ENCODE results near the gene SAMD8.
"Not testable (repeated sequence)": the region's sequence is repeated elsewhere in the genome, so short reads cannot be mapped to it uniquely, and the experiment has no call there.

SAMD8 gene

DNA sequence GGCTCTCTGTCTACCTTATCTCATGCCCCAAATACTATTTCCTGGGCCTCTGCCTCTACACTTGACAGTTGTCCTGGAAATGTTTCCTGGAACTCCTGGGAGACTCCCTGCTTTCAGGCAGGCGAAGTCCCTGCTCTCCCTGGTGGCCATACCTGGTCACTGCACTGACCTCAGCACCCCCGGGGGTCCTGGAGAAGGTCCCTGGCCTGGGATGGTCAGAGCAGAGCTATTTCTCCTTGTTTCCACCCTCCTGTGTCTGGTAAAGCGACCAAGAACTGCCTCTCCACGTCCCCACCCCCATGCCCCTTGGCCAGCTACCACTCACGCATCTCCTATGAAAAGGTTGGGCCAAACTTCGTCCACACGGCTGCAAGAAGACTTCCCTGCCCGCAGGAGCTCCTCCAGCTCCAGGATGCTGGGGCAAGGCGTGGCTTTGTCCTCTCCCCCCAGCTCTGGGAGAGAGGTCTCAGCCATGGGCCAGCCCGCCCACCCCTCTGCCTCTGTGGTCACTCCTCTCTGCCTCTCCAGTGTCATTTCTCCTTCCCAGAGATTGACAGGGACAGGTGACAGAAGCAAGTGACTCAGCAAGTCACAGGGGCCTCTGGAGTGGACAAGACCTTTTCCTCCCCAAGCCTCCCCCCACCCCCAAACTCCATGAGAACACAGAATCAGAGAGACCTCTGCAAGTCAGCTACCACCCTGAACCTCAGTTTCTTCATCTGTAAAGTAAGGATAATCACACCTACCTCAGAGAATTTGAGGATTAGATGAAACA, 2.6 kb upstream of the SAMD8 start:
- DNase-seq, result no peak

DNA sequence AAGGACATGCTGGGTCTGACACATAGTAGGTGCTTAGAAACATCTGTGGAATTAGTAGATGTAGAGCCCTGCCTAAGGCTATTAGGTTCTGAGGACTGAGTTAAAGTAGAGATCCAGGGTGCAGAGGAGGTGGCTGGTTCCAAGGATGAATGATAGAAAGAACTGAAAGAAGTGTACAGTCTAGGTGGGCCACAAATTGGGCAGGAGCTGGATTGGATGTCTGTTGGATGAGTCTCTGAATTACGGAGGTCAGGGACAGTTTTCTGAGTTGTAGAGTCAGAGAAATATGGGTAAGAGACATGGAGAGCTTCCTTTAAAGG, 2.0 kb upstream of the SAMD8 start:
- DNase-seq, result no peak

DNA sequence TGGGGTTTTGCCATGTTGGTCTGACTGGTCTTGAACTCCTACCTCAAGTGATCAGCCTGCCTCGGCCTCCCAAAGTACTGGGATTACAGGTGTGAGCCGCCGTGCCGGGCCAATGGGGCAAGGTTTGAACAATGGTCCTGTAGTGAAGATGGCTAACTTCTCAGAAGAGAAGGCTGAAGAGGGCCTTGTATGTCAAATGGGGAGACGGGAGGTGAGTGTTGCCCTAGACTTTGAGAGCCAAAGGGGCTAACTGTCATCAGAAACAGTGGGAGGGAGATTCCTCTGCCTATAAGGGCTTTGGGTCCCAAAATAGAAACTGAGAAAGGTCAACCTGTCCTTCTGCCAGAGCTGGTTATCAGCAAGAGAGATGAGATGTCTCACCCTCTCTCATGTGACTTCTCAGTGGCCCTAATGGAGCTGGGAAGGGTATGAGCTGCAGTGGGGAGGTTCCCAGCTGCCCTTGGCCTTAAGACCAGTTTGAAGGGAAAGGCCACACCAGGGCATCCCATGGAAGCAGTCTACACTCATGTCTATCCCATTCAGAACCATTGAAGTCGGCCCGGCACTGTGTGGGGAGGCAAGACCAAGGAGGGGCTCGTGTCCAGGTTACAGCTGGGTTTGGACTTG, 1.3 kb upstream of the SAMD8 start:
- DNase-seq, result no peak

DNA sequence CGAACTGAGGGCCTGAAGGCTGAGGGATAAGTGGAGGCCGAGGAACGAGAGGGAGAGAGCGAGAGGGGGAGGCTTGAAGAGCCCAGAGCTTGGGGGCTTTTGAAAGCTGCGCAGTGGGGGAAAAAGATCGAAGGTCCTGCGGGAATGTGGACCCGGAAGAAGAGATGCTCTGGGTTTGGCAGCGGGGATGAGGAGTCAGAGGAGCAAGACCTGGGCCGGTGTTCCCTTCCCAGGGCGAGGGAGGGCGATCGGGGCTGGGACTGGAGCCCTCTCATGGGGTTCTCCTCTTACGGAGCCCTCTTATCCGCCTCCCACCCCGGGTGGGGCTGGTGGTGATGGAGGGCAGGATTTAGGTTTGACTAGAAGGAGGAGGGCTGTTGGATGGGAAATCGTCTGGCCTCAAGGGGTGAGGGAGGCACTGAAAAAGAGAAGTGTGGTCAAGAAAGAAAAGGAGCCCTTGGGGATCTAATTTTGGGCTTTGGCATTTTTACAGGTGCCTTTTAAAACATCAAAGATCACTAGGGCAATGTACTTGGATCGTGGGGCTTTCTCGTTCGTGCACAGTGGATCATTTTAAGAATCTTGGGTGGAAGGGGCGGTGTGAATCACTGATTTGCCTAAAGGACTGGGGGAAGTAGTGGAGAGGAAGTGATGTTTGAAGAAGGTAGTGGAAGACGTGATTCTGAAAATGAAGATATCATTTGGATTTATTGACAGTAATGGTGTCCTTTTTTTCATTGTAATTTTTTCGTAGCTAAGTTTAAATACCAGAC, 637 bp downstream of the SAMD8 start:
- DNase-seq, result peak; percentile 42

DNA sequence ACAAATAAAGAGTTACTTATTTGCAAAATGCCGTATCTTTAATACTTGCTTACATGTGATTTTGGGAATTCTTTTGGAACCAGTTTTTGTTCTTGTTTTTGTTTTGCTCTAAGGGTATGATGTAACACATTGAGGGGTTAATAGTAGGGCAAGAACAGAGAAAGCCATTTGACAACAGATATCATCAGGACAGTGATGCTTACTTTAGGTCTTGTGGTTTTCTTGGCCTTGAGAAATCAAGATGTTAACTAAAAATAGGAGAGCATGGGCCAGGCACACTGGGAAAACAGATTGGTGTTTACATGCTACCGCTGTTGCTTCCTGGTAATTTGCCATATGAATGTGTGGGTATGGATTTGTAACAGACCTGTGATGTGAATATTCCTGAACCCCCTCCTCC, 3.7 kb downstream of the SAMD8 start:
- no peak for DNase-seq

DNA sequence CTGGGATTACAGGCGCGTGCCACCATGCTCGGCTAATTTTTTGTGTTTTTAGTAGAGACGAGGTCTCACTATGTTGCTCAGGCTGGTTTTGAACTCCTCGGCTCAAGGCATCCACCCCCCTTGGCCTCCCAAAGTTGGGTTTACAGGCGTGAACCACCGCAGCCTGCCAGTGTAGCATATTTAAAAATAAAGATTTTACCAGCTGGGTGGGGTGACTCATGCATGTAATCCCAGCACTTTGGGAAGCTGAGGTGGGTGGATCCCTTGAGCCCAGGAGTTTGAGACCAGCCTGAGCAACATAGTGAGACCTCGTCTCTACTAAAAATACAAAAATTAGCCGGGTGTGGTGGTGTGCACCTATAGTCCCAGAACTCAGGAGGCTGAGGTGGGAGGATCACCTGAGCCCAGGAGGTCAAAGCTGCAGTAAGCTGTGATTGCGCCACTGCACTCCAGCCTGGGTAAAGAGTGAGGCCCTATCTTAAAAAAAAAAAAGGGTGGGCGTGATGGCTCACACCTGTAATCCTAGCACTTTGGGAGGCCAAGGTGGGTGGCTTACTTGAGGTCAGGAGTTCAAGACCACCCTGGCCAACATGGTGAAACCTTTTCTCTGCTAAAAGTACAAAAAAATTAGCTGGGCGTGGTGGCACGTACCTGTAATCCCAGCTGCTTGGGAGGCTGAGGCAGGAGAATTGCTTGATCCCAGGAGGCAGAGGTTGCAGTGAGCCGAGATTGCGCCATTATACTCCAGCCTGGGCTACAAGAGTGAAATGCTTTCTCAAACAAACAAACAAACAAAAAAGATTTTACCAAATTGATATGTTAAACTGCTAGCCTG, 5.7 kb downstream of the SAMD8 start:
- DNase-seq, result not testable (repeated sequence)

DNA sequence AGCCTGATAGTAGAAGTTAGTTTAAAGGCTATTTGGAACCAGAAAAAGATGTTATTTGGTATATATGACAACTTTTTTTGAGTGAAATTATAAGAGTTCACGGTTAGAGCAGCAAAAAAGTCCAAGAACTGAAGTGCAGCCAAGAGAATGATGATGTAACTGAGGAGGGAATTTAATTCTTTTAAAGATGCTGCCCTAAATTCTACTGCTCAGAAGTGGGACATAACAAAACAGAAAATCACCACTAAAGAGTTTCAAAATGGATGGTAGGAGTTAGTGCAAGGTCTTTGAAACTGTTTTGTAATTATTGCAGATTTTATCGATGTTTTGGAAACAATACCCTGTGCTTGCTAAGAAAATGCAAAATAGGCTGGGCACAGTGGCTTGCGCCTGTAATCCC, 6.5 kb downstream of the SAMD8 start:
- no peak for DNase-seq

DNA sequence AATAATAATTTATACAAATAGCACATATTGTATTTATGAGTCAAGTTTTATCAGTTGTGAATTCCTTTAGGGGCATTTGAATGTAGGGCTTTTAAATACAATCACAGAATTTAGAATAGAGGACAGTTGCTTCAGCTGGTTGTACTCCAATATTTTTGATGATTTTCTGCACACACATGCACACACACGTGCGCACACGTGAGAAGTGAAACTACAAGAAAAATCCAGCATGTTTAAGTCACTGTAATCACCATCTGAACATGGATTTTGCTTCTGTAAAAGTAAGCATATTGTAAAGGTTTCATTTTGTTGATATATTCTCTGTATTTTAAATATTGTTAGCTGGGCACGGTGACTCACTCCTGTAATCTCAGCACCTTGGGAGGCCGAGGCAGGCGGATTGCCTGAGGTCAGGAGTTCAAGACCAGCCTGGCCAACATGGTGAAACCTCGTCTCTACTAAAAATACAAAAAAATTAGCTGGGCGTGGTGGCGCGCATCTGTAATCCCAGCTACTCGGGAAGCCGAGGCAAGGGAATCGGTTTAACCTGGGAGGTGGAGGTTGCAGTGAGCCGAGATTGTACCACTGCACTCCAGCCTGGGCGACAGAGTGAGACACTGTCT, 8.1 kb downstream of the SAMD8 start:
- DNase-seq, result not testable (repeated sequence)

DNA sequence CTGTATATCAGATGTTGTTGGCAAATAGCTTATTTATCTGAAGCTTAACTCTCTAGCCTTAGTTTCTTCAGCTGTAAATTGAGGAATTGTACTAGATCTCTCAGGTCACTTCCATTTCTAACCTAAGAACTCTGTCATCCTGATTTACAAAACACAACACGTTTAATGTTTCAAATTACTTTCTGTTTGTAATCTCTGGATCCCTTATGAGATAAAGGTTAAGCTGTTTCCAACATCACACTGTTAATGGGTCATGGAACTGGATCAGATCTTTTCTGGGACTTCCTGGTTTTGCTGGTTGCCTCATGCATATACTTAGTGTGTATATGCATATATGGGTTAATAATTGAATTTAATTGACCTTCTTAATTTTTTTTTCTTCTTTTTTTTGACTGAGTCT, 9.9 kb downstream of the SAMD8 start:
- DNase-seq, result no peak

DNA sequence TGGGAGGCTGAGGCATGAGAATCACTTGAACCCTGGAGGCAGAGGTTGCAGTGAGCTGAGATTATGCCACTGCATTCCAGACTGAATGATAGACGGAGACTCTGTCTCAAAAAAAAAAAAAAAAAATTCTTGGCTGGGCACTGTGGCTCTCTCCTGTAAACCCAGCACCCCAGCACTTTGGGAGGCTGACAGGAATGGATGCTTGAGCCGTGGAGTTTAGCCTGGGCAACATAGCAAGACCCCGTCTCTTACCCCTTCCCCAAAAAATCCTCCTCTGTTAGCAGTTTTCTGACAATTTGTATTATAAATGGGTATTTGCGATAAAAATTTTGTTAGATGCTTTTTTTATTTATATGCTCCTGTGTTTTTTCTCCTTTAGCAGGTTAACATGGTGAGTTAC, 11.0 kb downstream of the SAMD8 start:
- no peak for DNase-seq

DNA sequence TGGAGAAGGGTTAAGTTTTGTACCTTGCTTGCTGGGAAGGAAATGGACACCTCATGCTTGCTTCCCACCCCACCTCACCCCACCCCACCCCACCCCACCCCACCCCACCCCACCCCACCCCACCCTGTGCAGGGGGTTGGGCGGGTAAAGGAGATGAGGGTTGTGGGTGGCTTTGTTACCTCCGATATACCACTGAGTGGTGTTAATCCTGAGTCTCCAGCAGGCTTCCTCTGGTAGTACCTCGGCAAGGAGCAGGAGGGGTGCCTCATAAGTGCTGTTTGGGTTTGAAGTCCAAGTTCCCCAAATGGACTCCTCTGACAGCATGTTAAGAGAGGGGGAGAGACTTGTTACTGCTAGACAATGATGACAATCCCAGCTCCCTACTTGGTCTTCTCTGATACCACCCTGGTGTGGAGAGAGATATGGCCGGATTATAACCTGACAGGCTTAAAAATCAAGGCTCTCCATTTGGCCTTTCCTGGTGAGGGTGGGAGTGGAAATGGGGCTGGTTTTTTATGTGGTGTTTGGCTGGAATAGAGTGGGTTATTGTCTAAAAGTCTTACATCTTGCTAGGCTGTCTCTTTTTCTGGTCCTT, 11.7 kb downstream of the SAMD8 start:
- DNase-seq, result no peak

DNA sequence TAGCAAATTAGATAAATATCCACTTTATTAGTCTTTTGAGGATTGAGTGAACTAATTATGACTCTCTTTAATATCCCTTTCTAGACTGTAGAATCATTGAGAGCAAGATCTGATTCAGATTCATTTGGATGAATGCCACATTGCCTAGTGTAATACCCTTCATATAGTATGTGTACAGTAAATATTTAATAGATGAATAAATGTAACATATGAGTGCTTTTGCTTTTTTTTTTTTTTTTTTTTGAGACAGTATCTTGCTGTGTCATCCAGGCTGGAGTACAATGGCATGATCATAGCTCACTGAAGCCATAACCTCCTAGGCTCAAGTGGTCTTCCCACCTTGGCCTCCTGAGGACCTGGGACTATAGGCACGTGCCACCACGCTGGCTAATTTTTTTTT, 14.8 kb downstream of the SAMD8 start:
- DNase-seq, result no peak

DNA sequence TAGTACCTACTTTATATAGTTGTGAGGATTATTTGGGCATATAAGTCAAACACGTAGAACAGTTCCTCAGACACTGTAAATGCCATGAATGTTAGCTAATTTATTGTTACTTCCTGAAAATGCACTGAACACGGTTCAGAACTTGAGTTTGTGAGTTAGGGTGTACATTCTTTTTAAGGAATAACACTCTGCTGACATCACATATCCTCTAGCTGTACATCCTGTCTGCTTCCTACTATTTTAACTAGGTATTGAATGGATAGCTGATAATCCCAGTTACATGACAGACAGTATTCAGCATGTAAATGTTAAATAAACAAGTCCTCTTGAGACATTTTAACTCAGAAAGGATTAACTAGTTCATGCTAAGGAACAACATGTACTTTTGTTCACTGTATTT, 16.0 kb downstream of the SAMD8 start:
- DNase-seq, result no peak

DNA sequence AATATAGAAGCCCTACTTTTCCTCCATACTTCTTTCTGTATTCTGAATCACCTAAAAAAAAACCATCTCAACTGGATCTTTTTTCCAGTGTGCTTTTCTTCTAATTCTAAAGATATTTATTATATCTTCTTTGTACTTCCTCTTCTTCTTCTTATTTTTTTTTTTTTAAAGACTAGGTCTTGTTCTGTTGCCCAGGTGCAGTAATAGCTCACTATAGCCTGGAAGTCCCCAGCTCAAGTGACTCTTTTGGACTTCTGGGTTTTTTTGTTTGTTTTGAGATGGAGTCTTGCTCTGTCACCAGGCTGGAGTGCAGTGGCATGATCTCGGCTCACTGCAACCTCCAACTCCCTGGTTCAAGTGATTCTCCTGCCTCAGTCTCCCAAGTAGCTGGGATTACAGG, 17.5 kb downstream of the SAMD8 start:
- not testable (repeated sequence) for DNase-seq

DNA sequence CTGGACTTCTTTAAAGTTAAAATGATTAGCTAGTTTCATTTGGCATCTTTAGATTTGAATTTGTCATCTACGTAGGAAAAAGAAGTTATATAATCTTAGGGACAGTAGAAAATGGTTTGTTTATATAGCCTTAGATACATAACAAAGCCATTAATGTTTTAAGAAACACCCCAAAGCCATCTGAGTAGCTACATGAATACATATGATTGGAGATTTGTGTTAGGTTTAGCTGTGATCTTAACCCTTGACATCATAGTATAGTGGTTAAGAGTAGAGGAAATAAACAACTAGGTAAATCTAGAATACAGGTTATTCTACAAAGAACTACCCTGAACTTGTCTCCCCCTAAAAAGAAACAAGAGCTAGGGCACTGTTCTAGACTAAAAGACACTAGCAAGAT, 18.1 kb downstream of the SAMD8 start:
- no peak for DNase-seq

DNA sequence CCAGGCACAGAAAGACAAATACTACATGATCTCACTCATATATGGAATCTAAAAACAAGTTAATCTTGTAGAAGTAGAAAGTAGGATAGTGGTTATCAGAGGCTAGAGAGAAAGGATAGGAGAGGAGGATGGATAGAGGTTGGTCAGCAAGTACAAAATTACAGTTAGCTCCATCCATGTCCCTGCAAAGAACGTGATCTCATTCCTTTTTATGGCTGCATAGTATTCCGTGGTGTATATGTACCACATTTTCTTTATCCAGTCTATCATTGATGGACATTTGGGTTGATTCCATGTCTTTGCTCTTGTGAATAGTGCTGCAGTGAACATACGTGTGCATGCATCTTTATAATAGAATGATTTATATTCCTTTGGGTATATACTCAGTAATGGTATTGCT, 22.2 kb downstream of the SAMD8 start:
- not testable (repeated sequence) for DNase-seq

DNA sequence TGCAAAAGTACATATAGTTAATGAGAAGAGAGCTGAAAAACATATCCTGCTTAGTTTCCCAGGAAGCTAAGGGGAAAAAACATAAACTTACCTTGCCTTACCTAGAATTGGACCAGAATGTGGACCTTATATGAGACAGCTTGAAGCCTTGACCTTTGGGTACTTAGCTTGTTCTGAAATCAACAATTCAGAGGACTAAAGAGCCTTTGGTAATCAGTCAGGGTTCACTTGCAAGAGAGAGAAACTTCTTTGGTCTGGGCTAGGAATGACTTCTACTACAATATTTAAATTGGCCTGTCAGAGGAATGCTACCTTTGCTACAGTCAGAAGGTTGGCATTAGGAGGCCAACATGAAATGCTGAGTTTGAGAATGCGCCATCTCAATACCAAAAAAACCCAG, 24.9 kb downstream of the SAMD8 start:
- no peak for DNase-seq

DNA sequence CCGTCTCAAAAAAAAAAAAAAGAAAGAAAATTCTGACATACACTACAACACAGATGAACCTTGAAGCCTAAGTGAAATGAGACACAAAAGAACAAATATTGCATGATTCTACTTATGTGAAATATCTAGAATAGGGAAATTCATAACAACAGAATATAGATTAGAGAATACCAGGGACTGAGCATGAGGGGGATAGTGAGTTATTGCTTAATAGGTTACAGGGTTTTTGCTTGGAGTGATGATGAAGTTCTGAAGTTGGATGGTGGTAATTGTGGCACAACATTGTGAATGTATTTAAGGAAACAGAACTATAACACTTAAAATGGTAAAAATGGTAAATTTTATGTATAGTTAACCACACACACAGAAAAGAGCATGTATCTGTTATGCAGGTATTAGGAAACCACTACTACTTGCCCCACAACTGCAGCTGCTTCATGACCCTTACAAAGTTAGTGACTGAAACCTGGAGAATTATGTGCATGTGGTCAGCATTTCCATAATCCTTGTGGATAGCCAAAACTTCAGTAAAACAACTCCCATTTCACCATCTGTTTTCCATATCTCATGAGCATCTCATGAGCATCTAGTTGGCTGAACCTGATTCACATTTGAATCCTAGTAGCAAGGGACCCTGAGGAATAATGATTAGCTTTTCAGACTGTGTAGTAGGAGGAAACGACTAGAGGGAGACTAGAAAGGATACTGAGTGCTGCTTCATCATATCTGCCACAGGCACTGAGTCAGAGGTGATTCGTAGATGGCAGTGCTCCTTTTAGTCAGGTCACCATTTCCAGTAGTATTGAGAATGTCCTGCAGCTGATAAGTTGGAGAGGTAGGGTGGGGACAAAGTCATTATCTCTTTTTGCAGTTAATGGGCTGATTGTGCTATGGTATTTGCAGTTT, 26.3 kb downstream of the SAMD8 start:
- DNase-seq, result no peak

DNA sequence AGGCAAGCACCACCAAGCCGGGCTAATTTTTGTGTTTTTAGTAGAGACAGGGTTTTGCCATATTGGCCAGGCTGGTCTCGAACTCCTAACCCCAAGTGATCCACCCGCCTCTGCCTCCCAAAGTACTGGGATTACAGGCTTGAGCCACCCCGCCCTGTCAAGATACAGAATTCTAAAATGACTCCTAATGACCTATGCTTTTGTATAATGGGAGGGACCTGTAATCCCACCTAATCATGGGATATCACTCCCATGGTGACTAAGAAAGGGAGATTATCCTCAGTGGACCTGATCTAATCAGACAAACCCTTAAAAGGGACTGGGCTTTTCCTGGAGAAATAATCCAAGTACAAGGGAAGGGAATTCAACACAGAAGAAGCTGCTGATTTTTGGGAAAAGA, 28.8 kb downstream of the SAMD8 start:
- no peak for DNase-seq

DNA sequence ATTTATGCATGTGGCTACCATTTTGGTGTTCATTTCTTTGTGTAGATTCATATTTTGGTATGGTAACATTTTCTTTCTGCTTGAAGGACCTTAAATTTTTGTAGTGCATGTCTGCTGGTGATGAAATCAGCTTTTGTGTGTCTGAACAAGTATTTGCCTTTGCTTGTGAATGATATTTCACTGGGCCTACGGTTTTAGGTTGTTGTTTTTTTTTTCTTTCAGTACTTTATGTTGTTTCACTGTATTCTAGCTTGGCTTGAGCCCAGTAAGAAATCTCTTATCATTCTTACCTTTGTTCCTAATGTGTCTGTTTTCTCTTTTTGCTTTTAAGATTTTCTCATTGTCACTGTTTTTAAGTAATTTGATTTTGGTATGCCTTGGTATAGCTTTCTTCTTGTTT, 31.9 kb downstream of the SAMD8 start:
- DNase-seq, result no peak

DNA sequence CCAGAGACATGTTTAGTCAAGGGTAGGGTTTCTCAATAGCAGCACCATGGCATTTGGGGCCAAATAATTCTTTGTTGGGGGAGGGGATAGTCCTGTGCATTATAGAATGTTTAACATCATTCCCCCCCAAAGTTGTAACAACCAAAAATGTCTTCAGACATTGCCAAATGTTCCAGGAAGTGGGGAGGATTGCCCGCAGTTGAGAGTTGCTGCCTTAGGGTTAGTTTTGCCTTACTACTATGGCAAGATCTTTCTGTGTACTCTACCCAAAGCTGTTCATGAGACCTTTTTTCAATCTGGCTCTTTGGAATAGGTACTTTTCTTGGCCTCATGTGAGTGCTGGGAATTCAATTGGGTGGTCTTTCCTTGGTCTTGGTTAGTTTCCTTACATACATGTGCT, 34.1 kb downstream of the SAMD8 start:
- DNase-seq, result no peak
